ES-I3 (cell line): Measurements from ENCODE around the gene PREPL.

Experiments
- H3K36me3 ChIP-seq: 2 replicates; pipeline ENCODE4 v1.6.1; 2013; ENCODE audit warnings: mild to moderate bottlenecking, low read length, control low read depth, moderate library complexity; ENCODE audit not compliant: insufficient read depth
- H3K4me1 ChIP-seq: 2 replicates; pipeline ENCODE4 v1.6.1; 2013; ENCODE audit warnings: mild to moderate bottlenecking, control low read depth, low read length; ENCODE audit not compliant: insufficient read depth
- H3K9ac ChIP-seq: 2 replicates; pipeline ENCODE4 v1.6.1; 2013; ENCODE audit warnings: low read depth, mild to moderate bottlenecking, low read length, moderate library complexity
- H3K9me3 ChIP-seq: 2 replicates; pipeline ENCODE4 v1.6.1; 2013; ENCODE audit warnings: mild to moderate bottlenecking, low read length, moderate library complexity; ENCODE audit not compliant: control insufficient read depth, insufficient read depth

PREPL gene

DNA sequence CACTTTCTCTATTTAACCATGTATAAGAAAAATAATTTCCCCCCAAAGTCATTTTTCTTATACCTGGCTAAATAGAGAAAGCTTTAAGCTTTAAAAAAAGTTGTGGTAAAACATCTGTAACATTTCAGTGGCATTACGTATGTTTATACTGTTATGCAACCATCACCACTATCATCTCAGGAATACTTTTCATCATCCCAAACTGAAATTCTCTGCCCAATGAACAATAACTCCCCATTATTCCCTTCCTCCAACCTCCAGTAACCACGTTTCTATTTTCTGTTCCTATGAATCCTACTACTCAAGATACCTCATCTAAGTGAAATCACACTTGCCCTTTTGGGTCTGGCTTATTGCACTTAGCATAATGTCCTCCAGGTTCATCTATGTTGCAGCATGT lies 87.7 kb downstream of the PREPL start:
- Histone ChIP-seq H3K9me3 (no peaks in the 10 kb centered on the region), H3K9ac (no peak overlapping the region), H3K4me1 (peaks cover 2% of the 10 kb centered on the region; the same call in 1 of the 2 replicates), H3K36me3 (no peaks in the 10 kb centered on the region)

DNA sequence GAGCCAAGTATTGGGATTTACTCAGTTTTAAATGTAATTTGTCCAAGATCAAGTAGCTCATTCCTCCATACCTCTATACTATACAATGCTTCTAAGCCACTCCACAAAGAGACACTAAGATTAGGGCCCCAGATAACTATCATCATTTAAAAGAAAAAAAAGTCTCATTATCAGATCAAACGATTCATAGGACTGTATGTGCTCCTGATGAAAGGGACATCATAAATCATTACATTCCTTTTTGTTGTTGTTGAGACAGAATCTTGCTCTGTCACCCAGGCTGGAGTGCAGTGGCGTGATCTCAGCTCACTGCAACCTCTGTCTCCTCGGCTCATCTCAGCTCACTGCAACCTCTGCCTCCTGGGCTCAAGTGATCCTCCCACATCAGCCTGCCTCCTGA lies 88.2 kb downstream of the PREPL start:
- Histone ChIP-seq H3K4me1 (peaks cover 7% of the 10 kb centered on the region; the same call in 1 of the 2 replicates), H3K9ac (no peak overlapping the region), H3K9me3 (no peaks in the 10 kb centered on the region), H3K36me3 (no peaks in the 10 kb centered on the region)

DNA sequence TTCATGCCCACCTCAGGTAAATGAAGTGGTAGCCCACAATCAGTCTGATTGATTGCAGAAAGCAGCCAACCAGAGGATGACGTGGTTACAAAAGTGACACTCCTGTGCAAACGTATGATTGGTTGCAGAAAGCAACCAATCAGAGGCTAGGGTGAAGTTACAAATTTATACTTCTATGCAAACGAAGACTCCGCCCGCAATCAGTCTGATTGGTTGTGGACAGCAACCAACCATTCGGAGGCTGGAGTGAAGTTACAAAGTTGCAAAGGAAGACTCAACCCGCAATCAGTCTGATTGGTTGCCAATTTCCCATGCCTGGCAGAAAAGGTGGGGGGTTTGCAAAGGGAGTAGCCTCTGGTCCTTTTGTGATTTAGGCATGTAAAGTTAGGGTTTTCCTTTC lies 90.0 kb downstream of the PREPL start:
- Histone ChIP-seq H3K4me1 (peaks cover 13% of the 10 kb centered on the region; the same call in 1 of the 2 replicates), H3K9me3 (no peaks in the 10 kb centered on the region), H3K9ac (no peak overlapping the region), H3K36me3 (no peaks in the 10 kb centered on the region)

DNA sequence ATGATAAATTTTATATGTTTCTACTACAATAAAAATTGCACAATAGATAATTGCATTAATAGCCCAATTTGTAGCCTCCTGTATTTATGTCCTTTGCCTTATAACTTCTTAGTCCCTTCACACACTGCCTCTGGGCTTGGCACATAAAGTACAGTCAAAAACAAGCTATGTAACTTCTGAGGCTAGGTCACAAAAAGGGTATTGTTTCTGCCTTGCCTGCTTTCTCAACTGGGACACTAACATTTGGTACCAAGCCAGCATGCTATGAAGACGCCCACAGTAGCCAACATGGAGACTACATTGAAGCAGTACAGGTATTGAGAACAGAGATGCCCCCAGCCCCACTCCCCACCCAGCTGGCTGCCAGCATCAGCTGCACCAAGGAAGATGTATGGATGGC lies 91.5 kb downstream of the PREPL start:
- no peaks in the 10 kb centered on the region for H3K9me3 ChIP-seq
- H3K4me1 ChIP-seq = peaks cover 13% of the 10 kb centered on the region; the same call in 1 of the 2 replicates
- H3K9ac ChIP-seq = no peak overlapping the region
- H3K36me3 ChIP-seq = no peaks in the 10 kb centered on the region

DNA sequence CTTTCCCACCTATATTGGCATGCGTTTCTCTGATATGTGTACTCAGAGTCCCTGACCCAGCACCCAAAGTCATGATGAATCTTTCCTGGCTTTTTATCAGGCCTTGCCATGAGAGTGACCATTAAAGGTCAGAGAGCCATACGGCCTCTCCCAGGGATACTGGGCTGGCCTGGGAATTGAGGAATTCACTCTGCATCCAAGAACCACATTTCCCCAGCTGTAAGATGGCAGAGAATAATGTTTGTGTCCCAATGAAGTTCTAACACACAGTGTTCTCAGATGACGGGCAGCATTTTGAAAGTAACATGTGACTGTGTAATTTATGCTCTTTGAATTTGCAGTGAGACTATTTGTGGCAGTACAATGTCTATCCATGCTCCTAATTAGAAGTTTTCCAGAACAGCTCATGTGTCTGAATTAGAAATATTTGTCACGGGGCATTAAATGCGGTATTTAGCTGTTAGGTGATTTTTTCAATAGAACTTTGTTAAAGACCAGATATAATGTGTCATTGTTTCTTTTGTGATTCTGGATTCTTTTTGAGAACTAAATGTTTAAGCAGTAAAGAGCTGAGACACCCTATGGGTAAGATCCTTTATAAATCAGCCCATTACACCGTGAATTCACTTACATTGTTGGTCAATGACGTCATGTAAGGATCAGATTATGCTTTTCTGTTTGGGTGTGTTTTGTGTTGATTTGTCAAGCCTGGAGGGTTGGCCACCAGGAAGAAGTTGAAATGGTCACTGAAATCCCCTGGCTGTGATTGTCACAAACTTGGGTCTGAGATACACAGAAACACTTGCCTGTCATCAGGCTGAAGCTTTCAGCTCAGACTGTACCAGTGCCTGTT lies 93.3 kb downstream of the PREPL start:
- Histone ChIP-seq H3K4me1 (peaks cover 13% of the 10 kb centered on the region; the same call in 1 of the 2 replicates), H3K9ac (no peak overlapping the region), H3K36me3 (no peaks in the 10 kb centered on the region), H3K9me3 (no peaks in the 10 kb centered on the region)
